Measurements from ENCODE around the gene FAM228A.

GRCh38 chr2:24231461-24231881 is 56.6 kb downstream of the FAM228A start:
- TF ChIP-seq CTCF (conservative IDR thresholded peaks at IDR 0.05; ENCODE audit: low read depth, low read length) (no peak), SMC3 (IDR thresholded peaks at IDR 0.05; ENCODE audit: low read depth, low read length) (no peak), BHLHE40 (IDR thresholded peaks at IDR 0.05; ENCODE audit: low read depth, low read length) (no peak), POLR2A (IDR thresholded peaks at IDR 0.05; ENCODE audit: low read depth, low read length) (no peak), ELK1 (IDR thresholded peaks at IDR 0.05; ENCODE audit: borderline replicate concordance, low read depth, low read length) (no peak), RFX5 (IDR thresholded peaks at IDR 0.05; ENCODE audit: low read depth, low read length) (no peak), USF2 (IDR thresholded peaks at IDR 0.05; ENCODE audit: low read depth, low read length) (no peak), CEBPB (IDR thresholded peaks at IDR 0.05; ENCODE audit: low read depth, low read length) (no peak)
